Heart right ventricle (tissue), 16 donors: ENCODE results near the gene PRELP. TPM values are rescaled to one million over a fixed set of nuclear protein-coding genes. Genes with fewer than 3 reads are reported as not detected.

Experiments used
- ATAC-seq, 8 donors: fragments of 200-7000 bp; cut with Tn5 transposase; one replicate each; pipeline ENCODE4 v1.9.1; 2020; ENCODE audit warnings: mild to moderate bottlenecking in 8 of 8, moderate library complexity in 8 of 8, moderate number of reproducible peaks in 1 of 8
- DNase-seq, 2 donors: peaks; one replicate each; pipeline ENCODE4 v3.0.0-alpha.2; 2020
- H3K27ac ChIP-seq, 10 donors: fragments of 200-600 bp; sonication (generic) in 2 of 10; one replicate each; pipeline versions ENCODE4 v1.5.0 to v1.8.0; 2020 to 2022; ENCODE audit warnings: mild to moderate bottlenecking in 3 of 10
- H3K27me3 ChIP-seq, 7 donors: fragments of 200-600 bp; one replicate each; pipeline ENCODE4 v1.8.0; 2021 to 2022; ENCODE audit warnings: mild to moderate bottlenecking in 2 of 7
- H3K36me3 ChIP-seq, 9 donors: fragments of 200-600 bp; sonication (generic) in 1 of 9; one replicate each; pipeline versions ENCODE4 v1.5.0 to v1.8.0; 2020 to 2022; ENCODE audit warnings: mild to moderate bottlenecking in 2 of 9
- H3K4me1 ChIP-seq, 9 donors: fragments of 200-600 bp; sonication (generic) in 1 of 9; one replicate each; pipeline versions ENCODE4 v1.5.0 to v1.8.0; 2020 to 2022; ENCODE audit warnings: mild to moderate bottlenecking in 4 of 9
- H3K4me3 ChIP-seq, 10 donors: fragments of 200-600 bp; sonication (generic) in 2 of 10; one replicate each; pipeline versions ENCODE4 v1.5.0 to v1.8.0; 2020 to 2022; ENCODE audit warnings: mild to moderate bottlenecking in 7 of 10, moderate library complexity in 2 of 10
- H3K9me3 ChIP-seq, 11 donors: fragments of 200-600 bp in 10 of 11; sonication (generic) in 2 of 11; one replicate each; pipeline versions ENCODE4 v1.5.0 to v1.8.0; 2013 to 2022; ENCODE audit warnings: mild to moderate bottlenecking in 2 of 11, control low read depth in 1 of 11, moderate library complexity in 1 of 11
- CTCF ChIP-seq, 9 donors: fragments of 200-600 bp; sonication (generic) in 2 of 9; IDR thresholded peaks; one replicate each; pipeline versions ENCODE4 v1.5.0 to v1.8.0; 2021 to 2022; ENCODE audit warnings: antibody characterized with exemption in 9 of 9, mild to moderate bottlenecking in 5 of 9, moderate library complexity in 1 of 9
- whole genome bisulfite sequencing, 2 donors: extraction: QIAGEN DNeasy Blood & Tissue Kit; methylation state at CpG; one replicate each; pipeline ENCODE4 v1.1.7; 2013; ENCODE audit warnings: inconsistent platforms in 1 of 2; 5-methylcytosine and 5-hydroxymethylcytosine counted together
- intact Hi-C, 10 donors: fragments of 100-400 bp; cut with DNase I; formaldehyde crosslinking; loops; one replicate each; pipeline versions ENCODE4 v1.11.1 to v1.14.2; 2022
- polyA plus RNA-seq, 2 donors: library from polyadenylated mRNA; stranded (reverse); fragments of 200-250 nt; gene quantifications; one replicate each; pipeline ENCODE4 v1.2.3, GENCODE V29; 2013
- total RNA-seq, 10 donors: library from RNA; stranded (reverse); fragmentation: NEBNext Ultra II Directional in 3 of 10; extraction: Animal tissue kit (Norgen Biotek cat#: 25700) in 3 of 10; gene quantifications; one replicate each; pipeline versions ENCODE4 v1.2.1 to v1.2.4, GENCODE V29; 2021 to 2023
- donor health status: Arrhythmogenic right ventricular cardiomyopathy.
- donor health status: ischemic (EF 13 %, LVEDD 7.1; RV severe dilation, severe dysfunction).
- donor health status: healthy with polysubstance abuse.
- donor health status: DM: no; HTN: yes; CAD: no.
- donor health status: DM: no; HTN: no; CAD: no.
- donor health status: ischemic (EF 25% LVEDD 6.9; RV normal size, moderate dysfunction).
- donor health status: ischemic (EF 25% LVEDD 5.7; RV mildly dilated, moderate dysfunction).
- donor health status: healthy.
- donor health status: DM: yes; HTN: yes; CAD: no.
- donor health status: Ischemic cardiomyopathy.
- donor health status: ischemic (EF 35%, LVEDD 5.7; RV mildly dilated, moderate dysfunction).
- donor health status: nonischemic (EF 11% LVEDD 7.7; RV severe dilation, severe dysfunction).
- donor health status: DM: yes; HTN: yes; CAD: no.
- donor health status: PGD.
- donor health status: ischemic (EF 29% LVEDD 5.4; RV normal size, mild dysfunction).
- donor health status: nonischemic (EF 23%, LVEDD 6.1; RV moderate dilation, normal function).

PRELP gene
- total and polyA plus RNA-seq, 12 donors = 3.3 to 37.1 (median 14.9) TPM

DNA sequence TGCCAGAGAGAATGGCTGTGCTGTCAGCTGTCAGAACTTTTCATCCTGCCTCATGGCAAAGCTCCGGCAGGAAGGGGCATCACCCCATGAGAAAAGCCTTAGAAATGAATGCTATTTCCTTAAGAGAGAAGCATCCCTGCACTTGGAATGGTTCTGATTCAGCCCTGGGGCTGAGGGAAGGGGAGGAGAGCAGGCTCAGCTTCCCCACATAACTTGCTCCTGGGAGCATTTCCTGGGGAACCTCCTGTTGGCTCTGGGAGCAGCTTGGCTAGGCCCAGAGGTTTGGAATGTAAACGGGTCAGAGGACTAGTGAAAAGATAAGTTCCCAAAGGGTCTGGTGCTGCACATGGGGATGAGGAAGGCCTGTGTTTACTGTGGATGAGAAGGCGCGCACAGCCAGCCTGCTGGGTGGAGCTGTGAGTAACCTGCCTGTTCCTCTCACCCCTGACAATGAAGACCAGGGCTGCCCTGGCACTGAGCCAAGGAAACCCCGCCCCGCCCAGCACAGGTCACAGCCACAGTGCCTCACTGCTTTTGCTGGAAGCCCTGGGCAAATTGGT lies 5.0 kb downstream of the PRELP start:
- Histone ChIP-seq H3K27me3 (no peaks in the 10 kb centered on the region), H3K36me3 (peaks cover 0 to 26% (median 0%) of the 10 kb centered on the region in 9 donors), H3K9me3 (no peaks in the 10 kb centered on the region), H3K27ac (peak overlapping the region in 9 of 10 donors; percentile 55 to 74 (median 64)), H3K4me3 (peak overlapping the region in 7 of 10 donors; percentile 10 to 60 (median 22)), H3K4me1 (peaks cover 7 to 51% (median 22%) of the 10 kb centered on the region in 9 donors)
- TF ChIP-seq CTCF (IDR thresholded peaks at IDR 0.05) = no peak
- DNase-seq = peak; percentile 29 to 69
- 21 to 37% methylated on average over 6 of the region's 6 CpGs for WGBS, 2 donors
- intact Hi-C loops = loop anchor here in 2 of 10 donors (5.0 to 10.0 kb wide), 2 partner anchors 38 to 216 kb away; no protein-coding TSS in a partner anchor
- peak; percentile 26 to 72 (median 49) for ATAC-seq

GRCh38 chr1:203481196-203481595 lies 5.6 kb downstream of the PRELP start:
- Histone ChIP-seq H3K27ac (peak overlapping the region in 7 of 10 donors; percentile 55 to 74 (median 62)), H3K36me3 (peaks cover 0 to 28% (median 0%) of the 10 kb centered on the region in 9 donors), H3K9me3 (no peaks in the 10 kb centered on the region), H3K27me3 (no peaks in the 10 kb centered on the region), H3K4me3 (peak overlapping the region in 3 of 10 donors; percentile 15 to 60 (median 47)), H3K4me1 (peaks cover 7 to 51% (median 22%) of the 10 kb centered on the region in 9 donors)
- 68 to 69% methylated on average over 1 of the region's 1 CpG for WGBS, 2 donors
- no peak for TF ChIP-seq CTCF (IDR thresholded peaks at IDR 0.05)
- DNase-seq (no peak), ATAC-seq (no peak)
- intact Hi-C loops = loop anchor here in 2 of 10 donors (5.0 to 10.0 kb wide), 2 partner anchors 39 to 216 kb away; no protein-coding TSS in a partner anchor

DNA sequence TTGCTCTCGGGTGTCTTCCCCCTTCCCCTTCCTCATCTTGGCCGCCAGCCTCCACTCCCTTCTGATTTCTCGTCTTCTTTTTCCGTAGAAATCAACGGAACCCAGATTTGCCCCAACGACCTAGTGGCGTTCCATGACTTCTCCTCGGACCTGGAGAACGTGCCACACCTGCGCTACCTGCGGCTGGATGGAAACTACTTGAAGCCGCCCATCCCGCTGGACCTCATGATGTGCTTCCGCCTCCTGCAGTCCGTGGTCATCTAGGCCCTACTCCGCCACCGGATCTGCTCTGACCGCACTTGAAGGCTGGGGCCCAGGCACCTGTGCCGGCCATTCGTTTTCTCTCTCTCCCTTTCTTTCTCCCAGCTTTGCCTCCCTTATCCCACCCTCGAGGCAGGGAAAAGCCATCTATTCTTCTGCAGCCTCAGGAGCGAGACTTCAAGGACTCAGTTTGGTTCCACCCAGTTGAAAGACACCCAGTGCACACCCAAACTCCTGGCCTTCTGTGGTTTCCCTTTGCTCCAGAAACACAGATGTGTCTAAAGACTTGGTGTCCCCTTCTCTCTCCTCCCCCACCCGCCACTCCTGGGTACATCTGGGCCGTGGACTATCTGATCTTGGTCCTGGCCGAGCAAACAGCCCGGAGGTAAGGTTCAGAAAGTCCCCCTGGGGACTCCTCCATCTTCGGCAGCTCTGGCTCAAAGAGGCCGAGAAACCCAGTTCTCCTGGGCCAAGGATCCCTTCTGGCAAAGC lies 11.2 kb downstream of the PRELP start:
- peaks cover 0 to 28% (median 0%) of the 10 kb centered on the region in 9 donors for H3K36me3 ChIP-seq
- TF ChIP-seq CTCF (IDR thresholded peaks at IDR 0.05) = no peak
- peak overlapping the region in 9 of 10 donors; percentile 16 to 51 (median 44) for H3K4me3 ChIP-seq
- peak overlapping the region; percentile 72 to 91 (median 82) for H3K27ac ChIP-seq
- WGBS, 2 donors = 78 to 84% methylated on average over 28 of the region's 28 CpGs
- no peak for DNase-seq
- H3K27me3 ChIP-seq = no peaks in the 10 kb centered on the region
- intact Hi-C loops = loop anchor here (1.0 to 10.0 kb wide), 13 partner anchors 44 to 222 kb away; no protein-coding TSS in a partner anchor
- peaks cover 0 to 34% (median 12%) of the 10 kb centered on the region in 9 donors for H3K4me1 ChIP-seq
- peak in 6 of 8 donors; percentile 2 to 30 (median 12) for ATAC-seq
- H3K9me3 ChIP-seq = no peaks in the 10 kb centered on the region

- Histone ChIP-seq H3K27ac (peak overlapping the region in 4 of 10 donors; percentile 84 to 91 (median 88)), H3K9me3 (no peaks in the 10 kb centered on the region), H3K4me3 (no peak overlapping the region), H3K4me1 (peaks cover 0 to 31% (median 11%) of the 10 kb centered on the region in 9 donors), H3K27me3 (no peaks in the 10 kb centered on the region), H3K36me3 (peaks cover 0 to 19% (median 0%) of the 10 kb centered on the region in 9 donors)
- intact Hi-C loops = loop anchor here in 8 of 10 donors (2.0 to 10.0 kb wide), 7 partner anchors 46 to 224 kb away; no protein-coding TSS in a partner anchor
- no peak for TF ChIP-seq CTCF (IDR thresholded peaks at IDR 0.05)
- WGBS, 2 donors = 76 to 86% methylated on average over 7 of the region's 7 CpGs
- no peak for ATAC-seq
- no peak for DNase-seq
Observed at GRCh38 chr1:203488539-203488938, 12.9 kb downstream of the PRELP start.
